Measurements from ENCODE around the gene SERTM1. TPM values are rescaled to one million over a fixed set of nuclear protein-coding genes. Genes with fewer than 3 reads are reported as not detected.

Gene SERTM1
- total RNA-seq, 1 donor from 2014 or later, result not detected

GRCh38 chr13:36728006-36728405 is 54.2 kb downstream of the SERTM1 start:
- H3K9me3 Mint-ChIP-seq, result no peaks in the 10 kb centered on the region
- ChIA-PET CTCF (interaction anchor here (1.9 kb wide), 1 partner anchor 9 kb away, joined by 7 read pairs; no protein-coding TSS in a partner anchor), POLR2A (no interaction called here)
- DNase-seq (no peak), ATAC-seq (ENCODE audit: low read depth) (no peak)
- peaks cover 4% of the 10 kb centered on the region for H3K27me3 Mint-ChIP-seq
- TF ChIP-seq, protein P1, sequence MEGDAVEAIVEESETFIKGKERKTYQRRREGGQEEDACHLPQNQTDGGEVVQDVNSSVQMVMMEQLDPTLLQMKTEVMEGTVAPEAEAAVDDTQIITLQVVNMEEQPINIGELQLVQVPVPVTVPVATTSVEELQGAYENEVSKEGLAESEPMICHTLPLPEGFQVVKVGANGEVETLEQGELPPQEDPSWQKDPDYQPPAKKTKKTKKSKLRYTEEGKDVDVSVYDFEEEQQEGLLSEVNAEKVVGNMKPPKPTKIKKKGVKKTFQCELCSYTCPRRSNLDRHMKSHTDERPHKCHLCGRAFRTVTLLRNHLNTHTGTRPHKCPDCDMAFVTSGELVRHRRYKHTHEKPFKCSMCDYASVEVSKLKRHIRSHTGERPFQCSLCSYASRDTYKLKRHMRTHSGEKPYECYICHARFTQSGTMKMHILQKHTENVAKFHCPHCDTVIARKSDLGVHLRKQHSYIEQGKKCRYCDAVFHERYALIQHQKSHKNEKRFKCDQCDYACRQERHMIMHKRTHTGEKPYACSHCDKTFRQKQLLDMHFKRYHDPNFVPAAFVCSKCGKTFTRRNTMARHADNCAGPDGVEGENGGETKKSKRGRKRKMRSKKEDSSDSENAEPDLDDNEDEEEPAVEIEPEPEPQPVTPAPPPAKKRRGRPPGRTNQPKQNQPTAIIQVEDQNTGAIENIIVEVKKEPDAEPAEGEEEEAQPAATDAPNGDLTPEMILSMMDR (IDR thresholded peaks at IDR 0.05), result no peak
- no peaks in the 10 kb centered on the region for H3K4me1 Mint-ChIP-seq
- H3K27ac Mint-ChIP-seq, result no peak overlapping the region
- H3K4me3 Mint-ChIP-seq, result no peak overlapping the region
- intact Hi-C loops (cut with micrococcal nuclease), result no loop called here
- no peaks in the 10 kb centered on the region for H3K36me3 Mint-ChIP-seq (ENCODE audit: low read depth)

DNA sequence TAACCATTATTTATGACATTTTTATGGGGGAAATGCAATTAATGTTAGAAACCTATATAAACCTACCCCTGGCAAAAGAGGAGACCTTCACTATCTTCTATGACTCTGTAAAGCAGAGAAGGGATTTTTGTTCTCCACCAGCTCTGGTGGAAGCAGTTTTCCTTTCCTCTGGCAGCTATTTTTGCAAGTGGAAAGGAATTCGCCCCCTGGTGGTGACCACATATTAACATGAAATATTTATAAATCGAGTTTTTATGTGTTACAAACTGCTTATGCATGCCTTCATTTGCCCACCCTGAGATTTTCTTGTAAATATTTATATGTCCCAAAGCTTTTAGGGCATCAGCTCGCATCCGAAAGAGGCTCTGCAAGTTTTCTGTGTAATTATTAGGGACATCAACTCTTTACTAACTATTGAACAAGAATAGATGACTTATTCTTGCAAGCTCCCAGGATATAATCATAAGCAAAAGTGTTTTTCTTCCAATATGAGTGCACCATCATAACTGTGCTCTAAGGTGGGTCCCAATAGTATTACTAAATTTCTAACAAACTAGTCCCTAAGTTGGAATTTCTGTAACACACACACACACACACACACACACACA is 62.4 kb downstream of the SERTM1 start:
- Mint-ChIP-seq H3K27me3 (no peaks in the 10 kb centered on the region), H3K4me3 (no peak overlapping the region), H3K4me1 (no peaks in the 10 kb centered on the region), H3K27ac (no peak overlapping the region), H3K36me3 (ENCODE audit: low read depth) (no peaks in the 10 kb centered on the region), H3K9me3 (no peaks in the 10 kb centered on the region)
- ChIA-PET POLR2A (no interaction called here), CTCF (interaction anchor here (0.6 to 5.3 kb wide), 16 partner anchors 8 to 453 kb away, joined by 3 to 49 read pairs (median 4); partner anchors contain the start of gene SPART)
- TF ChIP-seq, protein P1 (IDR thresholded peaks at IDR 0.05), result peak; percentile 71
- DNase-seq, result no peak
- no peak for ATAC-seq (ENCODE audit: low read depth)
- intact Hi-C loops (cut with micrococcal nuclease), result loop anchor here (1.0 to 2.0 kb wide), 5 partner anchors 245 to 453 kb away; partner anchors contain the start of gene SPART

DNA sequence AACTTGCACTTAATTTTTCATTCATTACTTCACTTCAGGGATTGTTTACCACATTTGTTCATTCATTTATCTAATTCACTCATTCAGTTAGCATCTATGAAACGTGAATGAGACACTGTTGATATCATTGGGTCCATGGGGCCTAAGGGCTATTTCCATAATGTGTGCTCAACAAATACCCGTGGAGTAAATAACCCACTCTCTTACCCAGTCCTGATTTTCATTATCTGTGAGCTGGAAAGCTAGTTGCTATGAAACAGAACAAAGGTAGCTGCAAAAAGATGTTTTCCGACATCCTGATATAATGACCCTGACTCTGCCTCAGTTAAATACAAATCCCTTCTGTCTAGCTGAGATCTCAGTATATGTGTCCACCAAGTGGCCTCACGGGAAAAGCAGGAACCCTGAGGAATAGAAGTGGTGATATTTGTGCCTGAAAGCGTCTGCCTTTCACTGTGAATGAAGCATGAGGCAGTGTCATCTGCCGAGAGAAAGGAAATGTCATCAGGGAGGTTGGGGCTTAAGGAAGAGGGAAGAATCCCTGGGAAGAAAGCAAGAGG is 63.8 kb downstream of the SERTM1 start:
- DNase-seq, result no peak

DNA sequence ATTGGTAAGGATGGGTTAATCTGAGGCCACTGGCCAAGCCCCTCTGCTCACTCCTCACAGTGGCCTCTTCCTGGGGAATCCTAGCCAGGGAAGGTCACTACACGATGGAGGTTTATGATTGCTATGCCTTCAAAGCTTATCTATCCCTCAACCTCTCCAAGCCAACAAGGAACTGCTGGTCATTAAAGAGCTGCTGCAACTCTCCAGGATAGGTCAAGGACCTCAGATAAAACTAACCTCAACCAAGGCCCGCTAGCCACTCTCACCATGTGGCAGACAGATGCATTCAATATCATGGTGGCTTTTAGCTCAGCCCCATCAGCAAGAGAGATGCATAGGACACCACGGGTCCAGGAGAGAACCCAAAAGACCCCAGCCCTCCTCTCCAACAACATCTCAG is 71.6 kb downstream of the SERTM1 start:
- TF ChIP-seq, protein P1 (IDR thresholded peaks at IDR 0.05), result no peak
- CTCF ChIA-PET, result interaction anchor here (1.7 kb wide), 1 partner anchor 10 kb away, joined by 11 read pairs; no protein-coding TSS in a partner anchor
- POLR2A ChIA-PET, result no interaction called here
- DNase-seq (no peak), ATAC-seq (ENCODE audit: low read depth) (no peak)
- H3K36me3 Mint-ChIP-seq (ENCODE audit: low read depth), result no peaks in the 10 kb centered on the region
- intact Hi-C loops (cut with micrococcal nuclease), result no loop called here
- H3K27ac Mint-ChIP-seq, result no peak overlapping the region
- no peaks in the 10 kb centered on the region for H3K4me1 Mint-ChIP-seq
- peaks cover 6% of the 10 kb centered on the region for H3K27me3 Mint-ChIP-seq
- H3K9me3 Mint-ChIP-seq, result no peaks in the 10 kb centered on the region
- no peak overlapping the region for H3K4me3 Mint-ChIP-seq

More for the DNA sequence above, 63.8 kb downstream of the SERTM1 start:
- Mint-ChIP-seq H3K36me3 (ENCODE audit: low read depth) (no peaks in the 10 kb centered on the region), H3K4me1 (no peaks in the 10 kb centered on the region), H3K9me3 (no peaks in the 10 kb centered on the region), H3K27ac (no peak overlapping the region), H3K4me3 (no peak overlapping the region), H3K27me3 (no peaks in the 10 kb centered on the region)
- POLR2A ChIA-PET, result no interaction called here
- intact Hi-C loops (cut with micrococcal nuclease), result loop anchor here (2.0 kb wide), 1 partner anchor 243 kb away; no protein-coding TSS in a partner anchor
- CTCF ChIA-PET, result interaction anchor here (1.4 to 5.3 kb wide), 4 partner anchors 9 to 393 kb away, joined by 3 to 49 read pairs (median 10); no protein-coding TSS in a partner anchor
- no peak for ATAC-seq (ENCODE audit: low read depth)
- TF ChIP-seq, protein P1 (IDR thresholded peaks at IDR 0.05), result no peak

- no peak overlapping the region for H3K27ac Mint-ChIP-seq
- no peak overlapping the region for H3K4me3 Mint-ChIP-seq
- intact Hi-C loops (cut with micrococcal nuclease), result no loop called here
- POLR2A ChIA-PET, result no interaction called here
- no peaks in the 10 kb centered on the region for H3K9me3 Mint-ChIP-seq
- TF ChIP-seq, protein P1 (IDR thresholded peaks at IDR 0.05), result no peak
- ATAC-seq (ENCODE audit: low read depth), result no peak
- CTCF ChIA-PET, result interaction anchor here (1.7 kb wide), 1 partner anchor 11 kb away, joined by 11 read pairs; no protein-coding TSS in a partner anchor
- H3K4me1 Mint-ChIP-seq, result no peaks in the 10 kb centered on the region
- H3K36me3 Mint-ChIP-seq (ENCODE audit: low read depth), result no peaks in the 10 kb centered on the region
- H3K27me3 Mint-ChIP-seq, result peaks cover 6% of the 10 kb centered on the region
- no peak for DNase-seq
Observed at GRCh38 chr13:36746051-36746450, 72.2 kb downstream of the SERTM1 start.
